ENCODE measurements around the gene CDCP1. TPM values are rescaled to one million over a fixed set of nuclear protein-coding genes. Genes with fewer than 3 reads are reported as not detected.
"Not testable (repeated sequence)": the region's sequence is repeated elsewhere in the genome, so short reads cannot be mapped to it uniquely, and the experiment has no call there.

The CDCP1 gene
- total and polyA plus RNA-seq, 4 donors: 1.6 to 20.7 (median 4.2) TPM

GRCh38 chr3:45148921-45149320 is 2.7 kb upstream of the CDCP1 start:
- Histone ChIP-seq H3K9me3 (ENCODE audit: control insufficient read depth in 4 of 4, insufficient read depth in 3 of 4, low read length in 3 of 4) (peaks cover 0 to 7% (median 3%) of the 10 kb centered on the region in 4 donors), H3K36me3 (ENCODE audit: control insufficient read depth in 4 of 4, insufficient read depth in 4 of 4, low read length in 4 of 4) (no peaks in the 10 kb centered on the region), H3K9ac (ENCODE audit: insufficient read depth in 1 of 2, low read length in 2 of 2) (no peak overlapping the region), H3K4me3 (no peak overlapping the region), H3K27me3 (ENCODE audit: control insufficient read depth in 3 of 3, insufficient read depth in 3 of 3, low read length in 2 of 3) (peaks cover 0 to 43% (median 35%) of the 10 kb centered on the region in 3 donors), H3K27ac (ENCODE audit: low read depth in 1 of 2, low read length in 1 of 2) (no peak overlapping the region), H3K4me1 (ENCODE audit: control insufficient read depth in 5 of 5, insufficient read depth in 5 of 5, low read length in 5 of 5) (peaks cover 0 to 12% (median 0%) of the 10 kb centered on the region in 5 donors)
- no peak for DNase-seq
- no peak for TF ChIP-seq CTCF (IDR thresholded peaks at IDR 0.05; ENCODE audit: control extremely low read depth, extremely low read depth)
- ATAC-seq (ENCODE audit: insufficient read depth, low FRiP score): no peak
- 57 to 77% methylated on average over 2 of the region's 2 CpGs for WGBS, 2 donors

GRCh38 chr3:45145223-45145622 is 955 bp downstream of the CDCP1 start:
- H3K27ac ChIP-seq (ENCODE audit: low read depth in 1 of 2, low read length in 1 of 2): no peak overlapping the region
- ATAC-seq (ENCODE audit: insufficient read depth, low FRiP score): no peak
- no peak for DNase-seq
- no peak for TF ChIP-seq CTCF (IDR thresholded peaks at IDR 0.05; ENCODE audit: control extremely low read depth, extremely low read depth)
- no peaks in the 10 kb centered on the region for H3K36me3 ChIP-seq (ENCODE audit: control insufficient read depth in 4 of 4, insufficient read depth in 4 of 4, low read length in 4 of 4)
- H3K4me1 ChIP-seq (ENCODE audit: control insufficient read depth in 5 of 5, insufficient read depth in 5 of 5, low read length in 5 of 5): peaks cover 0 to 12% (median 0%) of the 10 kb centered on the region in 5 donors
- peak overlapping the region; percentile 51 for H3K4me3 ChIP-seq
- H3K27me3 ChIP-seq (ENCODE audit: control insufficient read depth in 3 of 3, insufficient read depth in 3 of 3, low read length in 2 of 3): peaks cover 0 to 45% (median 39%) of the 10 kb centered on the region in 3 donors
- H3K9me3 ChIP-seq (ENCODE audit: control insufficient read depth in 4 of 4, insufficient read depth in 3 of 4, low read length in 3 of 4): peaks cover 0 to 7% (median 0%) of the 10 kb centered on the region in 4 donors
- WGBS, 2 donors: 9 to 11% methylated on average over 15 of the region's 15 CpGs
- H3K9ac ChIP-seq (ENCODE audit: insufficient read depth in 1 of 2, low read length in 2 of 2): no peak overlapping the region

- no peak overlapping the region for H3K27ac ChIP-seq (ENCODE audit: low read depth in 1 of 2, low read length in 1 of 2)
- DNase-seq: no peak
- 74 to 77% methylated on average over 6 of the region's 6 CpGs for WGBS, 2 donors
- H3K36me3 ChIP-seq (ENCODE audit: control insufficient read depth in 4 of 4, insufficient read depth in 4 of 4, low read length in 4 of 4): no peaks in the 10 kb centered on the region
- H3K27me3 ChIP-seq (ENCODE audit: control insufficient read depth in 3 of 3, insufficient read depth in 3 of 3, low read length in 2 of 3): peaks cover 0 to 42% (median 39%) of the 10 kb centered on the region in 3 donors
- no peak for ATAC-seq (ENCODE audit: insufficient read depth, low FRiP score)
- TF ChIP-seq CTCF (IDR thresholded peaks at IDR 0.05; ENCODE audit: control extremely low read depth, extremely low read depth): no peak
- H3K4me3 ChIP-seq: no peak overlapping the region
- H3K9me3 ChIP-seq (ENCODE audit: control insufficient read depth in 4 of 4, insufficient read depth in 3 of 4, low read length in 3 of 4): peaks cover 0 to 7% (median 0%) of the 10 kb centered on the region in 4 donors
- no peak overlapping the region for H3K9ac ChIP-seq (ENCODE audit: insufficient read depth in 1 of 2, low read length in 2 of 2)
- peaks cover 0 to 17% (median 3%) of the 10 kb centered on the region in 5 donors for H3K4me1 ChIP-seq (ENCODE audit: control insufficient read depth in 5 of 5, insufficient read depth in 5 of 5, low read length in 5 of 5)
Observed at GRCh38 chr3:45143673-45144671, 2.2 kb downstream of the CDCP1 start.

GRCh38 chr3:45140770-45141155 is 5.4 kb downstream of the CDCP1 start:
- not testable (repeated sequence) for H3K9ac ChIP-seq (ENCODE audit: insufficient read depth in 1 of 2, low read length in 2 of 2); H3K4me3 ChIP-seq; H3K27ac ChIP-seq (ENCODE audit: low read depth in 1 of 2, low read length in 1 of 2); DNase-seq; H3K36me3 ChIP-seq (ENCODE audit: control insufficient read depth in 4 of 4, insufficient read depth in 4 of 4, low read length in 4 of 4); H3K9me3 ChIP-seq (ENCODE audit: control insufficient read depth in 4 of 4, insufficient read depth in 3 of 4, low read length in 3 of 4); ATAC-seq (ENCODE audit: insufficient read depth, low FRiP score)
- 81 to 84% methylated on average over 4 of the region's 4 CpGs for WGBS, 2 donors
- Histone ChIP-seq H3K27me3 (ENCODE audit: control insufficient read depth in 3 of 3, insufficient read depth in 3 of 3, low read length in 2 of 3) (peaks cover 0 to 21% (median 19%) of the 10 kb centered on the region in 3 donors), H3K4me1 (ENCODE audit: control insufficient read depth in 5 of 5, insufficient read depth in 5 of 5, low read length in 5 of 5) (peaks cover 0 to 13% (median 6%) of the 10 kb centered on the region in 5 donors)

All from lung (tissue), 12 donors.